ENCODE measurements around the gene PPP4C.
"Not testable (repeated sequence)": the region's sequence is repeated elsewhere in the genome, so short reads cannot be mapped to it uniquely, and the experiment has no call there.

The PPP4C gene

DNA sequence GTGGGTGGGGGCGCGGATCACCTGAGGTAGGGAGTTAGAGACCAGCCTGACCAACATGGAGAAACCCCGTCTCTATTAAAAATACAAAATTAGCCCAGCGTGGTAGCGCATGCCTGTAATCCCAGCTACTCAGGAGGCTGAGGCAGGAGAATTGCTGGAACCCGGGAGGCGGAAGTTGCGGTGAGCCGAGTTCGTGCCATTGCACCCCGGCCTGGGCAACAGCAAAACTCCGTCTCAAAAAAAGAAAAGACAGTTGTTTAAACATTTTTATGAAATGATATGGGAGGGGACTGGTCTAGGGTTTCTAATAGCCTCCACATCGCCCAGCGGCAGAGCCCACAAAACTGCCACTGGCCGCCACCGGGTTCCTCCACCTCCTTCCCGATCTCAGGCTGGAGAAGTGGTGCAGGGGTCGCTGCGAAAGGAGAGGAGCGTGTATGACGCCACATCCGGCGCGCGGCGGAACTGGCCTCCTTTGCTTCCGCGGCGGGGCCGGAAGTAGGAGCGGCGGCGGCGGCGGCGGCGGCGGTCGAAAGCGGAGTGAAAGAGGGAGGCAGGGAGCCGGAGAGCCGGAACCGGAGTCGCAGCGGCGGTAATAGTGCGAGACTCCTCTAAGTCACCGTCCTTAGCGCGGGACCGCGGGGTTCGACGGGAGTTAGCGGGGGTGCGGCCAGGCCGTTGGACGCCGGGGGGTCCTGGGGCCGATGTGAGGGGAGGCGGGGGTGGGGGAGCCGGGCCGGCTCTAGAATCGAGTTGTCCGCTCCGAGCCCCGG, at the start of gene PPP4C:
Gene PPP4C (plus strand): TSS at position 492 of the 773 bp plus-strand sequence. CDS start 384 bp downstream, outside the sequence.
- peak; percentile 89 for DNase-seq (ENCODE audit: low spot score)

DNA sequence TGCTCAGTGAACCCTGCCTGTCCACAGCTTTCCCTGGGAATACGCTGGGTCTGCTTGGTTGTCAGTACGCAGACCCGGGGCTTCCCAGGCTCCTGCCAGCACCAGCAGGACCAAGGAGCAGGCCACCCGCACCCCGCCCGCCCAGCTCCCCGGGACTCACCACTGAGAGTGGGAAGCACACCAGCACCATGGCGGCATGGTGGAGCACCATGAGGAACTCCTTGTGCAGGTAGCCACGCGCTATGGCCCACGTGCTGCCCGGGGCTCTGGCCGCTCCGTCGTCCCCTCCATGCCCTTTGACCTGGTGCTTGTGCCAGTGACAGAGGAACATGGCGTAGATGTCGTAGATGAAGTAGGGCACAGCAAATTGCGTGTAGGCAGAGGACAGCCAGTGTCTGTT, 49.3 kb upstream of the PPP4C start:
- DNase-seq (ENCODE audit: low spot score) = no peak

DNA sequence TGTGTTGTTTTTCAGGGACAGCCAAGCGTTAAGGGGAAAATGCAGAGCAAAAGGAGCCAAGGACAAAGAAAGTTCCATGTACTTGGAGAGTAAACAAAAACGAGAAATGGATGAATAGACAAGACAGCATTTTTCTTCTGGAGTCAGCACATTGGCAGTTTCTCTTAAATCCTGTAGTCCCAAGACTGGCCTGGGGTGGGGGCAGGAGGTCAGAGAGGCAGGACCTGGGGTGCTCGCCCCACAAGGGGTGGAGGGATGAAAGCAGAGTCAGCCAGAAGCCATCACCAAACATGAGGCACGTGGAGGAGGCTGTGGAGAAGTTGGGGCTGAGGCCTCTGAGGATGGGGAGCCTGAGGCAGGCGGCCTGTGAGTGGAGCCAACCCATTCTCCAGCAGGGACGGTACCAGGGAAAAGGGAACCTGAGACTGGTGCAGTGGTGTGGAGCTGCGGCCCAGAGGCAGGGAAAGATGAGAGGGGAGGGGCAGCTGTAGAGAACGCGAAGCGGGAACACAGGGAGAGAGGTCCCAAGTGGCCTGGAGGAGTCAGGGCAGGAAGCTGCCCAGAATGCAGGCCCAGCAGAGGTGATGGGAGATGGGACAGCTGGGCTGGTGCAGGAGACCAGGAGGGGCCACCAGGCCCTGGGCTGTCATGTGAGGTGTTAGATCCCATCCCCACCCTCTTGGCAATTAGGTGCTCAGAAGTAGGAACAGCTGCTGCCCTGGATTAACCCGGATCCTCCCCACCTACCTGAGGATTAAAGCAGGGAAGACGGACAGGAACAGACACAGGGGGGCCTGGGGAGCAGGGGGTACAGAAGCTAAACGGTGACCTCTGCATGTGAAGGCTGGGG, 48.0 kb upstream of the PPP4C start:
- DNase-seq (ENCODE audit: low spot score) = no peak

DNA sequence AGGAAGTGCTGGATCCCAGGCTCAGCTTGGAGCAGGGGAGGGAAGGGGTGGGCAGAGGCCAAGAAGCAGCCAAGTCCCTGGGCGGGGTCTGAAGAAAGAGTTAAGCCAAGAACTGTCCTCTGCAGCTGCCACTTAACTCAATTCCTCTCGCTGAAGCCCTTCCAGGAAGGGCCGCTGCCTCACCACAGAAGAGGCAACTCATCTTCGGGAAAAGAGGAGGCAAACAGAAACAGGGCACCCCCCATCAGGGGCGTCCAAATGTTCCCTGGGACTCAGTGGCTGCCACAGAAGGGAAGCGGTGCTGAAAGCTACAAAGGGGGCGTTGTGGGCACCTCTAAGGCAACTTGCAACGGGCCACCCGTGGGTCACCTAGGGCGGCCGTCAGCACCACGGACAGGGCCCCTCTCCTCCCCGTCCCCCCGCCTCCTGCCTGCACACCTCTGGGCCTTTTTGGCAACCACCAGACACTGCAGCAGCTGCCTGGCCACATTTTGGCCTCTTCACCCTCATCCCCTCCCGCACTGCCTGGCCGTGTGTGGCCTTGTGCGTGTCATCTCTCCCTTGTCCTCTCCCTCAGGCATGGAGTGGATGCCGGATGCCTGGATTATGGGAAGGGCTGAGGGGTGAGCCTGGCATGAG, 47.2 kb upstream of the PPP4C start:
- no peak for DNase-seq (ENCODE audit: low spot score)

DNA sequence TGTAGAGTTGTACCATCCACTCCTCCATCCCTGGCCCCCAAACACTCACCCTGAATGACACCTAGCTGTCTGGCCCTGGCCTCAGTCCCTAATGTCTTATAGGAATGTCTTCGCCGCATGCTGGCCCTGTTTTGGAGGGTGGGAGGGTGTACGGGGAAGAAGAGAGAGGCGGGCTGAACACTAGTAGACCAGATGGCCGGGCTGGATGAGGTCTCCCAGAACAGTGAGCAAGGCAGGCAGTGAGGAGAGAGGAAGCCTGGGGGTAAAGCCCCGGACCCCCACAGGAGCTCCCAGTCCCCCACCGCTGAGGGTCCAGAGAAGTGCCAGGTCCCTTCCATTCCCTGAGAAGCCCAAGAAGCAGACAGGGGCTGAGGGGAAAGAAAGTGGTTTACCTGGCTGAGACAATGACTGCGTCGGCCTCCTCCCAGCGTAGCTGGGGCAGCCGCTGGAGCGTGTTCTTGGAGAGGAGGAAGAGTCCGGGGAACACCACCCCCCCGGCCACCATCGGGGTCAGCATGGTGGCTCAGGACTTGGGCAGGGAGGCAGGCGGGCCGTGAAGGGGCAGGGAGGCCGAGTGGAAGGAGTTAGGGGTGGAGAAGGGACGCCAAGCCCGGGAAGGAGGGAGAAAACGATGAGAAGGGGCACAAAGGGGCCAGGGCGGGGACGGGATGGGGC, 45.6 kb upstream of the PPP4C start:
- DNase-seq (ENCODE audit: low spot score) = no peak

DNA sequence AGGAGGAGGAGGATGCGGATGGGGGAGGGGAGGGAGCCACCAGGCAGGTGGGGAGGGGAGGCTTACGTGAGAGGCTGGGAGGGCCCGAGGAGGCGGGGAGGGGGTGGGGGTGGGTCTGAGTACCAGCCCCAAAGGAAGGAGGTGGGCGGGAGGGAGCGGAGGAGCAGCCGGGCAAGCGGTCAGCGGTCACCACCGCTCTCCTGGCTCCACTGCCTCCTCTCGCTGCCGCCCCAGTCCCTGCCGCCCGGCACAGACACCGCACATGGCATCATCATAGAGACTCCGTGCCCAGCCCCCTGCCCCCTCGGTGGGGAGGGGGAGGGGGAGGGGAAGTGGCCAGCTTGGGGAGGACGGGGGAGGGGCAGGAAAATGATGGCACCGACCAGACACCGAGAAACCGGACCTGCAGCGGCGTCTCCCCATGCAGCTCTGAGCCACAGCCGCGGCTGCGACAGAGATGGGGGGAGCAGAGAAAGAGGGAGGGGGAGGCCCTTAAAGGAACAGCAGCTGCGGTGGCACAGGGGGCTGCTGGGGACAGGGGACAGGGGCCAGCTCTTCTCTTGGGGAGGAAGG, 44.9 kb upstream of the PPP4C start, which contains the start of gene TLCD3B:
Gene TLCD3B (minus strand): TSS at position 431 of the 573 bp plus-strand sequence. CDS start 744 bp downstream, outside the sequence.
- no peak for DNase-seq (ENCODE audit: low spot score)

DNA sequence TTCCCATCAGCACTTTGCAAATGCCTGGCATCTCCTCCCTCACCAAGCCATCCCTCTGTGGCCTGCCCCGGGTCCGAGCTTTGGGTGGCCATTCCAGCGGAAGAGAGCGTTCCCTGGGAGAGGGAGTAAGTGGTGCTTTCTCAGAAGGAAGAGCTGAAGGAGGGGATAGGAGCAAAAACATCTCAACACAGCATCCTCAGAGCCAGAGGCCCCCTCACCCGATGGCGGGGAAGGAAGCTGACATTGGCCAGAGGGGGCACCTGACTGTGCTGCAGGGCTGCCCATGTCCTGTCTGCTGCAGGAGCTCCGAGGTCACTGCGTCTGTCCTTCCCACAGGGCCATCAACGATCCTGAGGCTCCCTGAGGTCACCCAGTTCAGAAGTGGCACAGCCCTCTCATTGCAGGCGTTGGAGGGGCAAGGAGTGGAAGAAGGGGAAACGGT, 44.3 kb upstream of the PPP4C start:
- DNase-seq (ENCODE audit: low spot score) = no peak

DNA sequence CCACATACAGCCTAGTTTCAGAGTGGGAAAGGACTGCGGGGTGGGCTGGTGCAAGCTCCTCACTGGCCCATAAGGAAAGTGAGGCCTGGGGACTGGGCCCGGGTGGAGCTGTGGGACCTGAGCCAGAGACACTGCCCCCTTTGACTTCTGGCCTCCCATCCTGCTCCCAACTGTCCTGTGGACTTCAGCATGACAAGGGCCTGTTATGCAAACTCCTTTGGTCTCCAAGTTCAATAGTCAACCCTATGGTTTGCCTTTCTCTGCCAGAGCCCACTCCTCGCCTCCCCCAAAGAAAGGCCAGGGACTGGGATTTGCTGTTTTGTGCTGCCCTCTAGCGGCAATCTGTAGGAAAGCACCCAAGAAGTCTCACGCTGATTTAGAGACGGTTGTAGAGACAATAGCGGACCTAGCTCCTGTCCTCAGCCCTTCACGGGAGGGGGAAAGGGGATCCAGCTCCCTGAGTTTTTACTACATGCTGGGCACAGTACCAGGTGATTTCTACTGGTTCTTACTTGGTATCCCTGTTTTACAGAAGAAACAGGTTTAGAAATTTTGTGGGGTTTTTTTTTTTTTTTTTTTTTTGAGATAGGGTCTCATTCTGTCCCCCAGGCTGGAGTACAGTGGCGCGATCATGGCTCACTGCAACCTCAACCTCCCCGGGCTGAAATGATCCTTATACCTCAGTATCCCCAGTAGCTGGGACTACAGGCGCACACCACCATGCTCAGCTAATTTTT, 43.5 kb upstream of the PPP4C start:
- peak; percentile 72 for DNase-seq (ENCODE audit: low spot score)

DNA sequence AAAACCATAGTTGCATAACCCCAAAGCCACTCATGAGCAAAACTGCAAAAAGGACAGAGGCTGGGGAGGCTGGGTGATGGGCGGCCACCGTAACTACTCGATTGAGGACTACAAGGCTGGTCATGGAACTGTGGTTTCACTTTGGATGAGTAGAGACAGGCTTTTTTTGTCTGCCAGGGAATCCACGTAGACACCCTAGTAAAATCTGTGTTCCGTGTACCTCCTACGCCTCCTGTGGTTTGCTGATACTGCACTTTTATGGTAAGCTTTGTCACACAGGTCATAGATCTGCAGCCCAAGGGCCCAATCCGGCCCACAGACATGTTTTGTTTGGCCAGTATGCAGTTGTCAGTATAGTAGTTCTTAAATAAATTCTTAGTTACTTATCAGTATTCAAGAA, 42.5 kb upstream of the PPP4C start:
- no peak for DNase-seq (ENCODE audit: low spot score)

DNA sequence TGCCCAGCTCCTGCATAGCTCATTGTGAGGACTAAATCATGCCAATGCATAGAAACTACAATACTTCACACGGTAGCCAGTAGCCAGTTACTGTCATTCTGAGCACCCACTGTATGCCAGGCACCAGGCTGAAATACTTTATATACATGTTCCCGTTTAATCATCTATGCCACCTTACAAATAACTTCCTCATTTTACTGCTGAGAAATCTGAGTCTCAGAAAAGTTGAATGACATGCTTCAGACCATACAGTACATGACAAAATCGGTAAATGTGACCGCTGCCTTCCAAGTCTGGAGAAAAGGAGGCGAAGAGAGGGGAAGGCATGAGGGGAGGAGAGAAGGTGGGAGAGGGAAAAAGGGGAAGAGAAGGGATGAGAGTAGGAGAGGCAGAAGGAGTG, 35.6 kb upstream of the PPP4C start:
- no peak for DNase-seq (ENCODE audit: low spot score)

DNA sequence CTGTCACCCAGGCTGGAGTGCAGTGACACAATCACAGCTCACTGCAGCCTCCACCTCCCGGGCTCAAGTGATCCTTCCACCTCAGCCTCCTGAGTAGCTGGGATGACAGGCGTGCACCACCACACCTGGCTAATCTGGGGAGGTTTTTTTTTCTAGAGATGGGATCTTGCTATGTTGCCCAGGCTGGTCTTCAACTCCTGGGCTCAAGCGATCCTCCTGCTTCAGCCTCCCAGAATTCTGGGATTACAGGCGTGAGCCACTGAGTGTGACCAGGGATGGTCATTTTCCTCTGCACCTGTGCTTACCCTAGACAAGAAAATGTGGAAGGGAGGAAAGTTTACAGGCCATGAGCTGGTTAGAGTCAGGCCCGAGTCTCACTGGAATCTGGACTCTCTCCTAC, 35.1 kb upstream of the PPP4C start:
- DNase-seq (ENCODE audit: low spot score) = not testable (repeated sequence)

DNA sequence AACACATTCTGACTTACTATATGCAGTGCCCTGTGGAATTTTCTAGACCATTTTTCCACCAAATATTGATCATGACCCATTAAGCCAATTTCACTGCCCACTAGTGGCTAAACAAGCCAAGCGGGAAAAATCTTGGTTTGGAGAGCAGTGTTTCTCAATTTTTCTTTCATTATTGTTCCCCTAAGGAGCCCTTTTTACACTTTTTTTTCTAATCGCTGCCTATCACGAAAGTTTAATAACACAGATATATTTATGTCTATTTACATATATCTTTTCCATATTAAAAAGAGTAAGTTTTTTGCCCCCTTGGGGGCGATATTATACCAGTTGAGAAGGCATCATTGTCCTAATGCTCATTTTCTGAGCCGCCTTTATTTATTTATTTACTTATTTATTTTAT, 34.0 kb upstream of the PPP4C start:
- DNase-seq (ENCODE audit: low spot score) = peak; percentile 44

DNA sequence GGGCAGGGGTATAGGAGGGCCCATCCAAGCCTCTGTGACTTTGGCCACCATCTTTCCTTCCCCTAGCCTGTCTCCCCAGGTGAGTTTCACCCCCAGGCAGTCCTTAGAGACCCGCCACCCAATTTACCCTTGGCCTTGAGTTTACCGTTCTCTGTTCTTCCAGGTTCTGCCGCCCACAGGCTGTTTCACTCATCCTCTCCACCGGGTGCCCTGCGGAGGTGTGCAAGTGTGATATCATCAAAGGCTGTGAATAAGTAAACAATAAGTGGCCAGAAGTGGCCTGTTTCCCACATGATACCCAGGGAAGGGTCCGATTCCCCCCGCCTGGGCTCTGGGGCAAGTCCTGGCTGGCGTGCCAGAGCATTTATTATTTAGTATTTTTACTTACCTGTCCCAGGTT, 29.6 kb upstream of the PPP4C start:
- DNase-seq (ENCODE audit: low spot score) = no peak

DNA sequence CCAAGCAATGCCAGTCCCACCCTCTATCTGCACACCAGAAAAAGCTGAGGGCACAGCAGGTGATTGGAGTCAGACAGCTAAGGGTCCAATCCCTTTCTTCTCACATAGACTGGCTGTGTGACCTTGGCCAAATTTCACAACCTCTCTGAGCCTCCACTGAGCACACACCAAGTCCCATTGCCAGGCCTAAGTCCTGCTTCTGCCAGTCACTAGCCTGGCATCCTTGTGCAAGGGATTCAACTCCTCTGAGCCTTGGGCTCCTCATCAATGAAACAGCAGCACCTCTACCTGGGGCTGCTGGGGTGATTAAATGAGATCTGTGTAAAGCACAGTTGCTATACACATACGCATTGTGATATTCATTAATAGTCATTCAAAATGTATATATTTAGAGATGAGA, 29.2 kb upstream of the PPP4C start:
- no peak for DNase-seq (ENCODE audit: low spot score)

DNA sequence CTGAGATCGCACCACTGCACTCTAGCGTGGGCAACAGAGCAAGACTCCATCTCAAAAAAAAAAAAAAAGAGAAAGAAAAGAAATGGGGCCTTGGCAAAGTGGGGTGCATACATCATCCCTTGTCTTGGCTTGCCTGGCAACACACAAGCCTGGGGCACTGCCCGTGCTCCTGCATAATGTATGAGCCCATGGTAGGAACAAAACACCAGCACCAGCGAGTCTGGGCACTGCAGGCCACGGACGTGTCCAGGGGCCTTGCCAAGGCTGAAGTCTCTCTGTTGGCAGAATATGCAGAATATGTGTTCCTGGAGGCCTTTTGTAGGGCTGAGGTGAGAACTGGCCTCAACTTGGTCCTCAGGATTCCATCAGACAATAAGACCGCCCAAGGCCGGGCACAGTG, 25.9 kb upstream of the PPP4C start:
- no peak for DNase-seq (ENCODE audit: low spot score)

DNA sequence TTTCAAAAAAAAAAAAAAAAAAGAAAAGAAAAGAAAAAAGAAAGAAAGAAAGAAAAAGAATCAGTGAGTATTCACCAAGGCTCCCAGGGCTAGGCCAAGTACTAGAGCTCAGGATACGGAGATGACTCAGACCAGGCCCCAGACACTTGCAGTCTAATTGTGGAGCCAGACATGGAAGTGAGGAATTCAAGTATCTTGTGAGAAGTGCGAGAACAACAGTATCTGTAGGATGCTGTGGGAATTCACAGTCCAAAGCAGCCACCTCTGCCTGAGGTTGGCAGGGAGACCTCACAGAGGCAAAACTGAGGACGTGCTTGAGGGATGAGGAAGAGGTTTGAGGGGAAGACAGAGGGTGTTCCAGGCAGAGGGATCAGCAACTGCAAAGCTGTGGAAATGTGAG, 24.3 kb upstream of the PPP4C start:
- DNase-seq (ENCODE audit: low spot score) = no peak

DNA sequence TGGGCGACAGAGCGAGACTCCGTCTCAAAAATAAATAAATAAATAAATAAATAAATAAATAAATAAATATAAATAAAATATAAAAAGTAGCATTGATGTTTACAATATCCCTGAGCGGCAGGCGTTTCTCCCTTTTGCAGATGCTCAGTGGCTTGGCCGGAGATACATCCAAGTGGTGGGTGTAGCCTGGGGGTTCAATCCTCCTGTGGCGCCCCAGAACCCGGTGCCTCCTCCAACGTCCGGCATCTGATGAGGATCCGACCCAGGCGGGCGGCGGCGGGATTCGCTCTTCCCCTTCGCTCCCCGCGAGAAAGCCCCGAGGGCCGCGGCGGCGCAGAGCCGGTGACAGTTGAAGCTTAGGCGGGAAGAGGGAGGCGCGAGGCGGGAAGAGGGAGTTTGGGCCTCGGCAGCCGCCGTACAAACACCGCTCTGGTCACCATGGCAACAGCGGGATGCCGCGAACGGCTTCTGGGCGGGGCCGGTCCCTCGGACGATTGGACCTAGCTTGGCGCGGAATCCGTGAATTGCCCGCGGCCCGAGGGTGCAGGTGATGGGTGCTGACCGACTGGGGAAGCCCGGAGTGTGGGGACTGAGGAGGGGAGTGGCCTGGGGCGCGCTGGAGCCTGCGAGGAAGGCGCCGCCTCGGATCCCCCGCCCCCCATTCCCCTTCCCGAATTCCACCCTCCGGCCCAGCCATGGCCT, 23.0 kb upstream of the PPP4C start:
- DNase-seq (ENCODE audit: low spot score) = peak; percentile 89

DNA sequence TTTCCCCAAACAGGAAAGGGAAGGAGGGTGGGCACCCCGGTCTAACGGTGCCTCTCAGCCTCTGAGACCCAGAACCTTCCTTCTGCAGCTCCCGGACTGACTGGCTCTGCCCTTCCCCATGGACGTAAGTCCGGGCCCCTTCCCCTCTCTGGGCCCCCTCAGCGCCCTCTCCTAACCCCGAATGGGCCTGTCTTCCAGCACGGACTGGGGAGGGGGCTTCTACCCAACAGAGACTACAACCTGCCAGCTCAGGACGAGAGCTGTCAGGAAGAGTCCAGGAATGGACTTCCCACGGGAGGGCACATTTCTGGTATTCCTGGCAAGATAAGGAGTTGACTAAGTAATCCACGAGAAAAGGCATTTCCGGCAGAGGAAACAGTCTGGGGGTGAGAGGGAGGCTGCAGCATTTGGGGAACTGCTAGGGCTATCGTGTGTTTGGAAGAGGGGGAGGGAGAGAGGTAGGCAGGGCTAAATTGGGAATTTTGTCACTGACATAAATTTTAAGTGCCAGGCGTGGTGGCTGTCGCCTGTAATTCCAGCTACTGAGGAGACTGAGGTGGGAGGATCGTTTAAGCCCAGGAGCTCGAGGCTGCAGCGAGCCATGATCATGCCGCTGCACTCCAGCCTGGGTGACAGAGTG, 22.3 kb upstream of the PPP4C start:
- no peak for DNase-seq (ENCODE audit: low spot score)

DNA sequence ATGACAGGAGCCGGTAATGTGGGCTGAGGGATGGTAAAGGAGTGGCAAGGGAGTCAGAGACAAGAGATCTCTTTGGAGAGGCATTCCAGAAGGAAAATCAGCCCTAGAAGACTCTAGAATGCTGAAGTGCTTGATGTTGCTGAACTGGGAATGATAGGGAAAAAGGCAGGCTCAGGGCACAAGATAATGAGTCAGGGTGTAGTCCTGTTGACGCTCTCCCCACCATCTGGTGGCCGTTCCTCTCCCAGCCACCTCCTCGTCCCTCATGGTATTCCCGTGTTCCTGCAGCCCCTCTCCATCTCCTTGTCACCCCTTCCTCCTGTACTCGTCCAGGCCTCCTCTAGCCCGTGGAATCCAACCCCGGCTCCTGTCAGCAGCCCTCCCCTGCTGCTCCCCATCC, 21.3 kb upstream of the PPP4C start:
- no peak for DNase-seq (ENCODE audit: low spot score)
